Stimulated activated CD4-positive, alpha-beta T cell treated with anti-CD3 and anti-CD28 coated beads, TNF-alpha, amount 100 ng/mL, for 1 hour (primary cell): ENCODE results near the gene PTPRG.
"Not testable (repeated sequence)": the region's sequence is repeated elsewhere in the genome, so short reads cannot be mapped to it uniquely, and the experiment has no call there.

Experiments
- DNase-seq, 3 donors: peaks; one replicate each; pipeline ENCODE4 v3.0.0-alpha.2; 2020; ENCODE audit warnings: low read depth in 3 of 3, low spot score in 1 of 3

The PTPRG gene

DNA sequence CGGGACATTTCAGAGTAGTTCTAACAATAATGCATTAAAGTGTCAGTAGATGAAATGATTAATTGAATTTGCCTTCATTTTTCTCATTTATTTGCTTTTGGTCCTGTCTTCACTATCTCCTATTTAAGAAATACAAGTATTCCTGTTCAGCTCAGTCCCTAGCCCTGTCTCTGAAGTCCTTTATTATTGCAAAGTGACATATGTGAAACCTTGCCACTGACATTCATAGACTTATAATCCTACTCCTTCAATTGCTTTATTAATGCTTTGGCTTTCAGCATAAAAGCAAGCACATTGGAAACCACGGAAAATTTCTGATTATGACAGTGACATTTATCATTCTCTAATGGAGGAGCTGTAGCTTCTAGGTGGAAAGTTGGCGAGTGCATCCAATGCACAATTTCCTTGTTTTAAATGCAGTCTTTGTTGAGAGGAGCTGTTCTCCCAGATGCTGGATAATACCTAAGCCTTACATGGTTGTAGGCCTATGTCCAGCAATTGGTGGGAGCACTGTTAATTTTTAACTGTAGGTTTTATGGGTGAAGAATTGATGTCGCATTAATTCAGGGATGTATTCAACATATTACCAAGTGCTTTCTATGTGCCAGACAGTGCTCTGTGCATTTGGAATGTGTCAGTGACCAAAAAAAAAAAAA, 474.2 kb downstream of the PTPRG start:
- DNase-seq = no peak

GRCh38 chr3:62036726-62037125, 475.4 kb downstream of the PTPRG start:
- no peak for DNase-seq

DNA sequence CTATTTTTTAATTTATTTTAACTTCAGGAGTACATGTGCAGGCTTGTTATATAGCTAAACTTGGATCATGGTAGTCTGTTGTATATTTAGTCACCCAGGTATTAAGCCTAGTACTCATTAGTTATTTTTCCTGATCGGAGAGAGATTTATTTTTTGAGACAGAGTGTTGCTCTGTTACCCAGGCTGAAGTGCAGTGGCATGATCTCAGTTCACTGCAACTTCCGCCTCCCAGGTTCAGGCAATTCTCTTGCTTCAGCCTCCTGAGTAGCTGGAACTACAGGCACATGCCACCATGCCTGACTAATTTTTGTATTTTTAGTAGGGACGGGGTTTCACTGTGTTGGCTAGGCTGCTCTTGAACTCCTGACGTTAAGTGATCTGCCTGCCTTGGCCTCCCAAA, 477.4 kb downstream of the PTPRG start:
- DNase-seq = not testable (repeated sequence)

- no peak for DNase-seq
Measured at GRCh38 chr3:62039586-62039985, 478.2 kb downstream of the PTPRG start.

DNA sequence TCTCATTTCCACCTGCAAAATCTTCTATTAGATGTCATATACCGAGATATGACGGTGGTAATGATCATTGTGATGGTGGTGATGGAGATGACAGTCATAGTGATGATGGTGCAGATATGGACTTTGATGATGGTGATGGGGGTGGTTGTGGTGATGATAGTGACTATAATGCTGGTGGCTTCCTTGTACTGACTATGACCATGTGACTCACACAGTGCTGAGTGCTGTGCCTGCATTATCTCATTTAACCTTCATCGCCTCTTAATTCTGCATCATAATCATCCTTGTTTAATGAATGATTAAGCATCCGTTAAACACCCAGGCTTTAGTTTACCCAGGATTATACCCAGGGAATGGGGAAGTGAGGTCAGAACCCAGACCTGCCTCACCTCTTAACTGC, 480.3 kb downstream of the PTPRG start:
- DNase-seq = no peak

- DNase-seq = no peak
Measured at GRCh38 chr3:62044874-62045411, 483.6 kb downstream of the PTPRG start.

DNA sequence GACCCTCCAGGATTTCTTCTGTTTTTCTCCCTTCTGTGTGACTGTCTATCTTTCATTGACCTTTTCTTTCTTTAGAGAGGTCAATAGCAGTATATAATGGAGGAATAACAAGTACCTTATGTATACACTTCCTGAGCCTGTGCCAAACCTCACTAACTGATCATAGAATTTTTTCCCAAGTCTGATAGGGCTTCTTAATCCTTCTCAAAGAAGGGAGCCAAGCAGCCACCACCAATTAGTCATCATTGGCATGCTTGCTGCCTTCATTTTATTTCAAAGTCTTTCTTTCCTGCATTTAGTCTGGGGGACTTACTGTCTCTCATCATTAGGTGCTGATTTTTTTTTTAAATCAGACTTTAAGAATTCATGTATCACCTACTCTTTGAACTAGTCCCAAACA, 485.0 kb downstream of the PTPRG start:
- no peak for DNase-seq

- DNase-seq = no peak
Measured at GRCh38 chr3:62048577-62048976, 487.2 kb downstream of the PTPRG start.

GRCh38 chr3:62049033-62049432, 487.7 kb downstream of the PTPRG start:
- DNase-seq = no peak

GRCh38 chr3:62051506-62051905, 490.1 kb downstream of the PTPRG start:
- no peak for DNase-seq

- DNase-seq = no peak
Measured at GRCh38 chr3:62052331-62052730, 491.0 kb downstream of the PTPRG start.

- no peak for DNase-seq
Measured at GRCh38 chr3:62056658-62057057, 495.3 kb downstream of the PTPRG start.

DNA sequence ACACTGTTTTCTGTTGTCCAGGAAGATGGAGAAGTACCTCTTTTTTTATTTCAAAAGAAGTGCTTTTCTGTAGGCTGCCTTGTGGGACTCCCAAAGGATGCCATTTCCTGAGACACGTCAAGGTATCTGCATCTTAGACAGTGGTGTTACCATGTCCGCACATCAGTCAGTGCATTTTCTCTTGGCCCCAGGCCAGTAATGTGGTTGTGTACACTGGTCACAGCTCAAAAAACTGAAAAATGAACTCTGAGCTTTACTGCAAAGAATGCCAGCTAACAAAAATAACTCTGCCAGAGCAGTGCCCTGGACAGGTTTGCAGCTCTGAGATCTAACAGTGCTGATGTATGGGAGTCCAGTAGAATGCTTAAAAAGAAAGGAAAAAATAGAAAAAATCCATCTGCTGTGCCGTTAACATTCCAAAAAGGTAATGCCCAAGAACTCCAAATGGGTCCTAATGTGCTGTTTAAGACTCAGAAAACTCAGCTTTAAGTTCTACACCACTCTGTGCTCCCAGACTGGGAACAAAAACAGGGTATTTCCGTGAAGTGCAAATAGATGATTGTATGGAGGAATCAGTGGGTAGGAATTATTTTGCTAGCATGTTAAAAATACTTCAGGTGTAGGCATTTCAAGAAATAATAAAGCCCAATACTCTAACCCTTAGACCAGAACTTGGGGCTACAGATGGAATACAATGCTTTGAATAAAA, 496.1 kb downstream of the PTPRG start:
- DNase-seq = no peak

GRCh38 chr3:62065985-62066693, 504.8 kb downstream of the PTPRG start:
- no peak for DNase-seq

DNA sequence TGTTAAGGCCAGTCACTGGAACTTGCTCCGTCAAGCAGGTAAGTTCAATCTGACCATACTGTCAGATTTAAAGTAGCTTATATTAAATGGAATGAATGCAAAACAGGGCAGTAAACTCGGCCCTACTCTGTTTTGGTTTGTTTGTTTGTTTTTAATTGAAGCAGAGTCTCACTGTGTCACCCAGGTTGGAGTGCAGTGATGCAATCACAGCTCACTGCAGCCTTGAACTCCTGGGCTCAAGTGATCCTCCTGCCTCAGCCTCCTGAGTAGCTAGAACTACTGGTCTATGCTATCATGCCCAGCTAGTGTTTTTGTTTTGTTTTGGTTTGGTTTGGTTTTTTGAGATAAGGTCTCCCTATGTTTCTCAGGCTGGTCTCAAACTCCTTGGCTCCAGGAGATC, 507.0 kb downstream of the PTPRG start:
- DNase-seq = no peak

DNA sequence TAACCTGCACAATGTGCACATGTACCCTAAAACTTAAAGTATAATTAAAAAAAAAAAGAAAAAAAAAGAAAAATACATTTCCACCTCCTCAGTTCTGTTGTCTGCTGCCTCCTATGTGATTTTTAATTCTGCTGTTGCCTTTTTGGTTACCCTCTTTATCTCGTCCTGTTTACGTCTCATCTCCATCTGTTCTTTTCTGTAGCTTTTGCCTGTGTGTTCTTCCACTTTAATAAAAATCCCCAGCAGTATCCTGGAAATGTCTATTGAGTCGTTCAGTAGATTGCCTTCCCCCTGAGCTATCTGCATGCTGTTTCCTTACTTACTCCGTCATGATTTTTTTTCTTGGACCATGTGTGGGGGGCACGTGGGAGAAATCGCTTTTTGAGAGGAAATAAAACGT, 509.5 kb downstream of the PTPRG start:
- no peak for DNase-seq

- DNase-seq = no peak
Measured at GRCh38 chr3:62073038-62073437, 511.7 kb downstream of the PTPRG start.

- DNase-seq = no peak
Measured at GRCh38 chr3:62084558-62084957, 523.2 kb downstream of the PTPRG start.

- DNase-seq = no peak
Measured at GRCh38 chr3:62088472-62089104, 527.2 kb downstream of the PTPRG start.

GRCh38 chr3:62090066-62090465, 528.7 kb downstream of the PTPRG start:
- no peak for DNase-seq

DNA sequence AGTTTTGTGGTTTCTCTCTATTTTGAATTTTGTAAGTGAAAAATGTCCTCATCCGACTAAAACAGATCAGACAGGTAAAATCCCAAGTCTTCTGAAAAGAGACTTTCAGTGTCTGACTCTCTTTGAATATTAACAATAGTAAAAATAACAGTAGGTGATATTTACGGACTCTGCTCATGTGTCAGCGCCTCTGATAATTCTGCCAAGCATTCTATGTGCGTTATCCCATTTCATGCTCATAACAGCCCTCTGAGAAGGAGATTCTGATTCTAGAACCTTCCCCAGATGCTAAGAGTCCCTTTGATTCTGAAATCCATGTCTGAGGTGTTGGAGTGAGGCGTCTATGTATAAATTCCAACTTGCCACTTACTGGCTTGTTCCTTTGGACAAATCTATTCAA, 529.1 kb downstream of the PTPRG start:
- DNase-seq = no peak

DNA sequence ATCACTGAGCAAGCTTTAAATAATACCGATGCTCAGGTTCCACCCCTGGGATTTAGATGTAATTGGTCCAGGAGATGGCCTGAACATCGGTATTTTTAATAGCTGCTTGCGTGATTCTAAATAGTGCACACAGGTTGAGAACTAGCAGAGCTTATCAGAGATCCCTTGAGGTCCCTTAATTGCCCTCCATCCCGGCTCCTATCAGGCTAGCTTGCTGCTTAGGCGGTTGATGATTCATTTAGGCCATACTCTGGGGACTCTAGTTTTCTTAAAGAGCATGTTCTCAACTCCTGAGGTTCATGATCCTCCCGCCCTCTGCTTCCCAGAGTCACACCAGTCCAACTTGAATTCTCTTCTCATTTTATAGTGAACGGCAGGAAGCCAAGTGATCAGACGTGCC, 531.7 kb downstream of the PTPRG start:
- no peak for DNase-seq
